HUDEP-2 (cell line): ENCODE results near the gene STEAP4.

Source experiments
- DNase-seq, 76 experiments: peaks; one replicate each; lab custom pipeline; 2025; ENCODE audit not compliant: unreplicated experiment in 76 of 76; lab: John Stamatoyannopoulos, UW

Gene STEAP4

GRCh38 chr7:88224601-88225275, 82.0 kb downstream of the STEAP4 start:
- DNase-seq = peak in 5 of 76 experiments; percentile 15 to 41 (median 27)

DNA sequence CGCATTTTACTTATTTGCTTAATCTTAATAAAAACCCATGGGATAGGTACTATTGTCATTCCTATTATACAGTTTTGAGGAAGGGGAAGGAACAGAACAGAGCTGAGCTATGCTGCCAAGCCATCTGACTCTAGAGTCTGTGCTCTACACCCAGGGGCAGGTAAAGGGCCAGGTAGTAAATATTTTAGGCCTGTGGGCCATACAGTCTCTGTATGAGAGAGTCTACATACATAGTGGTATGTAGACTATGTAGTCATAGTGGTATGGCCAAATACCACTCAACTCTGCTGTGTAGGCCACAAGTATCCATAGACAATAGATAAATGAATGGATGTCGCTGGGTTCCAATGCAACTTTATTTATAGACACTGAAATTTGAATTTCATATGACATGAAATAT, 83.4 kb downstream of the STEAP4 start:
- no peak for DNase-seq
